HEK293 (cell line): ENCODE results near the gene KIAA0825.

Source experiments
- CTCF ChIA-PET: fragments of 350-600 bp; formaldehyde crosslinking; extraction: SDS; loops from one replicate; lab custom pipeline; 2021; ENCODE audit warnings: antibody characterized with exemption; lab: Yijun Ruan, JAX
- POLR2A ChIA-PET: fragments of 300-600 bp; formaldehyde crosslinking; extraction: SDS; loops from one replicate; lab custom pipeline; 2020; ENCODE audit warnings: antibody characterized with exemption, inconsistent platforms; lab: Yijun Ruan, JAX
- H3K27ac ChIP-seq: fragments of 200-500 bp; sonication (Bioruptor generic); 2 replicates; pipeline ENCODE4 v1.5.1; 2014; ENCODE audit warnings: low read depth, low read length, control low read depth, inconsistent platforms; ENCODE audit errors: extremely low read depth
- H3K36me3 ChIP-seq, 2 experiments: fragments of 200-500 bp in 1 of 2; sonication (Bioruptor generic) in 1 of 2; 1 replicate in 1 of 2; 2 replicates in 1 of 2; pipeline ENCODE4 v1.5.1; 2014 to 2017; ENCODE audit warnings: inconsistent platforms in 2 of 2, low read length in 2 of 2; ENCODE audit not compliant: control insufficient read depth in 2 of 2, insufficient read depth in 1 of 2
- H3K4me1 ChIP-seq: fragments of 200-500 bp; sonication (Bioruptor generic); 2 replicates; pipeline ENCODE4 v1.5.1; 2014; ENCODE audit warnings: mild to moderate bottlenecking, low read length, inconsistent platforms; ENCODE audit not compliant: control insufficient read depth, insufficient read depth
- H3K4me3 ChIP-seq: 2 replicates; pipeline ENCODE4 v1.5.1; 2011; ENCODE audit warnings: low read depth, mild to moderate bottlenecking, control low read depth, low read length, moderate library complexity
- H3K9me3 ChIP-seq: fragments of 200-500 bp; sonication (Bioruptor generic); 2 replicates; pipeline ENCODE4 v1.5.1; 2014; ENCODE audit warnings: low read depth, low read length, inconsistent platforms; ENCODE audit not compliant: control insufficient read depth, insufficient read depth
- BCL11A ChIP-seq: fragments of 450-650 bp; formaldehyde crosslinking; IDR thresholded peaks from 2 replicates; pipeline ENCODE4 v1.5.1; 2016; ENCODE audit warnings: low read depth, missing biosample characterization, missing genetic modification characterization
- BCL6B ChIP-seq: fragments of 450-650 bp; formaldehyde crosslinking; IDR thresholded peaks from 2 replicates; pipeline ENCODE4 v1.5.1; 2017; ENCODE audit warnings: missing biosample characterization, missing genetic modification characterization
- ELK4 ChIP-seq: IDR thresholded peaks from 2 replicates; pipeline ENCODE4 v1.6.1; 2011; ENCODE audit warnings: mild to moderate bottlenecking, low read depth, low read length, borderline replicate concordance
- GLI4 ChIP-seq: fragments of 450-650 bp; formaldehyde crosslinking; IDR thresholded peaks from 2 replicates; pipeline ENCODE4 v1.5.1; 2016; ENCODE audit warnings: missing biosample characterization, missing genetic modification characterization
- GLIS2 ChIP-seq: fragments of 450-650 bp; formaldehyde crosslinking; IDR thresholded peaks from 2 replicates; pipeline ENCODE4 v1.5.1; 2016; ENCODE audit warnings: missing biosample characterization, missing genetic modification characterization
- SALL2 ChIP-seq: fragments of 450-650 bp; formaldehyde crosslinking; IDR thresholded peaks from 2 replicates; pipeline ENCODE4 v1.5.0; 2017; ENCODE audit warnings: missing biosample characterization, mild to moderate bottlenecking, missing genetic modification characterization, borderline replicate concordance
- SP3 ChIP-seq: fragments of 450-650 bp; formaldehyde crosslinking; IDR thresholded peaks from 2 replicates; pipeline ENCODE4 v1.5.1; 2016; ENCODE audit warnings: missing biosample characterization, missing genetic modification characterization
- TSHZ1 ChIP-seq: fragments of 450-650 bp; formaldehyde crosslinking; IDR thresholded peaks from 2 replicates; pipeline ENCODE4 v1.5.1; 2016; ENCODE audit warnings: missing biosample characterization, missing genetic modification characterization, borderline replicate concordance
- ZBTB49 ChIP-seq: fragments of 450-650 bp; formaldehyde crosslinking; IDR thresholded peaks from 2 replicates; pipeline ENCODE4 v1.5.1; 2016; ENCODE audit warnings: missing biosample characterization, missing genetic modification characterization, low read depth
- ZBTB6 ChIP-seq: fragments of 450-650 bp; formaldehyde crosslinking; IDR thresholded peaks from 2 replicates; pipeline ENCODE4 v1.5.1; 2017; ENCODE audit warnings: missing biosample characterization, missing genetic modification characterization
- ZNF114 ChIP-seq: fragments of 450-650 bp; formaldehyde crosslinking; IDR thresholded peaks from 2 replicates; pipeline ENCODE4 v1.5.0; 2017; ENCODE audit warnings: missing biosample characterization, missing genetic modification characterization
- ZNF132 ChIP-seq: fragments of 450-650 bp; formaldehyde crosslinking; IDR thresholded peaks from 2 replicates; pipeline ENCODE4 v1.5.1; 2017; ENCODE audit warnings: missing biosample characterization, missing genetic modification characterization, borderline replicate concordance
- ZNF174 ChIP-seq: fragments of 450-650 bp; formaldehyde crosslinking; IDR thresholded peaks from 2 replicates; pipeline ENCODE4 v1.5.0; 2017; ENCODE audit warnings: missing biosample characterization, mild to moderate bottlenecking, missing genetic modification characterization
- ZNF221 ChIP-seq: fragments of 450-650 bp; formaldehyde crosslinking; IDR thresholded peaks from 2 replicates; pipeline ENCODE4 v1.5.1; 2017; ENCODE audit warnings: missing biosample characterization, missing genetic modification characterization, borderline replicate concordance
- ZNF266 ChIP-seq: fragments of 450-650 bp; formaldehyde crosslinking; IDR thresholded peaks from 2 replicates; pipeline ENCODE4 v1.5.1; 2016; ENCODE audit warnings: missing biosample characterization, missing genetic modification characterization, low read depth
- ZNF341 ChIP-seq: fragments of 450-650 bp; formaldehyde crosslinking; IDR thresholded peaks from 2 replicates; pipeline ENCODE4; 2016; ENCODE audit warnings: low read depth, missing biosample characterization, missing genetic modification characterization
- ZNF398 ChIP-seq: fragments of 450-650 bp; formaldehyde crosslinking; IDR thresholded peaks from 2 replicates; pipeline ENCODE4 v1.5.1; 2017; ENCODE audit warnings: missing biosample characterization, missing genetic modification characterization
- ZNF76 ChIP-seq: fragments of 450-650 bp; formaldehyde crosslinking; IDR thresholded peaks from 2 replicates; pipeline ENCODE4; 2016; ENCODE audit warnings: low read depth, missing biosample characterization, missing genetic modification characterization, borderline replicate concordance

The KIAA0825 gene

GRCh38 chr5:94461131-94461530 is 157.3 kb downstream of the KIAA0825 start (continued):
- TF ChIP-seq ZBTB6 (tag by site-specific recombination) (no peak), ZNF114 (tag by site-specific recombination) (no peak)

- Histone ChIP-seq H3K9me3 (no peaks in the 10 kb centered on the region), H3K27ac (no peak overlapping the region), H3K4me3 (no peak overlapping the region), H3K4me1 (no peaks in the 10 kb centered on the region), H3K36me3 (no peaks in the 10 kb centered on the region)
- TF ChIP-seq ZNF132 (tag by site-specific recombination): no peak
- TF ChIP-seq SP3: no peak
- POLR2A ChIA-PET: no interaction called here
- CTCF ChIA-PET: no interaction called here
Measured at GRCh38 chr5:94459915-94460314, 158.5 kb downstream of the KIAA0825 start.

GRCh38 chr5:94457788-94458187 is 160.6 kb downstream of the KIAA0825 start:
- Histone ChIP-seq H3K9me3 (no peaks in the 10 kb centered on the region), H3K4me1 (no peaks in the 10 kb centered on the region), H3K36me3 (no peaks in the 10 kb centered on the region), H3K27ac (no peak overlapping the region), H3K4me3 (no peak overlapping the region)
- TF ChIP-seq ZNF341 (tag by site-specific recombination) (no peak), ZBTB49 (no peak), ZNF398 (no peak), BCL6B (tag by site-specific recombination) (no peak), GLIS2 (tag by site-specific recombination) (no peak), BCL11A (tag by site-specific recombination) (no peak), ZNF221 (tag by site-specific recombination) (no peak), ELK4 (no peak)
- POLR2A ChIA-PET: no interaction called here
- CTCF ChIA-PET: interaction anchor here (0.6 kb wide), 1 partner anchor 28 kb away, joined by 3 read pairs; no protein-coding TSS in a partner anchor

- Histone ChIP-seq H3K27ac (no peak overlapping the region), H3K4me1 (peaks cover 2% of the 10 kb centered on the region; the same call in 1 of the 2 replicates), H3K4me3 (no peak overlapping the region), H3K36me3 (no peaks in the 10 kb centered on the region), H3K9me3 (no peaks in the 10 kb centered on the region)
- TF ChIP-seq TSHZ1 (tag by site-specific recombination) (no peak), GLI4 (tag by site-specific recombination) (no peak), ZNF266 (no peak), ZNF174 (tag by site-specific recombination) (no peak), SALL2 (tag by site-specific recombination) (no peak), ZNF76 (tag by site-specific recombination) (no peak)
- CTCF ChIA-PET: interaction anchor here (0.6 kb wide), 1 partner anchor 22 kb away, joined by 3 read pairs; no protein-coding TSS in a partner anchor
- POLR2A ChIA-PET: no interaction called here
Measured at GRCh38 chr5:94445726-94446125, 172.7 kb downstream of the KIAA0825 start.
